ENCODE data around the gene CAMSAP1.

CAMSAP1 gene

DNA sequence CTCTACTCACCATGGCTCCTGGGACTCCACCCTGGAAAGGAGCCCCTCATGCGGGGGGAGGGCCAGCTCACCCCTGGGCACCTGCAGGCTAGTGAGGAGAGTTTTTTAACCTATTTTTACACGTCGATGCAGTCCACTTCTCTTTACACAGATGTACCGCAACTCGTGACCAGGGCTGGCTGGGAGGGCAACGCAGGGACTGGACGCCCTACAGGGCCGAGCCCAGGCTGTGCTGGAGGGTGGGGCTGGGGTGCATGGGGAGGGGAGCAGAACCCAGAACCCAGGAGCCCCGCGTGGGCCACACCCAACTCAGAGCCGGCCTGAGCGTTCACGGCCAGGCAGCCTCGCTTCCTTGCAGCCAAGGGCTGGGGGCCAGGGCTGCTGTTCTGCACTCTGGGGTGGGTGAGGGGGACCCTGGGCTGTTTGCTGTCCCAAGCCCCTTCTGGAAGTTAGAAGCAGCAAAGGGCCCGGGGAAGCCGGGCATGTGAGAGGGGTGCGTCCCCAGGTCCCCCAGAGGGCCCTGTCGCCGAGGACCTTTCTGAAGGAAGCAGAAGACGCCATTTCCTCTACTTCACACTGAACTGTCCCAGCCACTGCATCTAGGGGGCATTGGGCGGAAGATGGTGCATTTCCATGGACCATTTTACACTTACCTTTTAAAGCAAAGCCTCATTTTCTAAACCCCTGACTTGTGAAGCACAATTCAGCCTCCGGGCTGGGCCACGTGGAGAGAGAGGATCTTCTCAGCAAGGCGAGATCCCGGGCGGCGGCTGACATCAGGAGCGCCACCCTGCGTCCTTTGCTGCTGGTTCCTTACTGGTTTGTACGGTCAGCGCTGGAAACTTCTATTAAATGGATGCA, 114.8 kb downstream of the CAMSAP1 start:
- DNase-seq (ENCODE audit: low read depth): no peak

DNA sequence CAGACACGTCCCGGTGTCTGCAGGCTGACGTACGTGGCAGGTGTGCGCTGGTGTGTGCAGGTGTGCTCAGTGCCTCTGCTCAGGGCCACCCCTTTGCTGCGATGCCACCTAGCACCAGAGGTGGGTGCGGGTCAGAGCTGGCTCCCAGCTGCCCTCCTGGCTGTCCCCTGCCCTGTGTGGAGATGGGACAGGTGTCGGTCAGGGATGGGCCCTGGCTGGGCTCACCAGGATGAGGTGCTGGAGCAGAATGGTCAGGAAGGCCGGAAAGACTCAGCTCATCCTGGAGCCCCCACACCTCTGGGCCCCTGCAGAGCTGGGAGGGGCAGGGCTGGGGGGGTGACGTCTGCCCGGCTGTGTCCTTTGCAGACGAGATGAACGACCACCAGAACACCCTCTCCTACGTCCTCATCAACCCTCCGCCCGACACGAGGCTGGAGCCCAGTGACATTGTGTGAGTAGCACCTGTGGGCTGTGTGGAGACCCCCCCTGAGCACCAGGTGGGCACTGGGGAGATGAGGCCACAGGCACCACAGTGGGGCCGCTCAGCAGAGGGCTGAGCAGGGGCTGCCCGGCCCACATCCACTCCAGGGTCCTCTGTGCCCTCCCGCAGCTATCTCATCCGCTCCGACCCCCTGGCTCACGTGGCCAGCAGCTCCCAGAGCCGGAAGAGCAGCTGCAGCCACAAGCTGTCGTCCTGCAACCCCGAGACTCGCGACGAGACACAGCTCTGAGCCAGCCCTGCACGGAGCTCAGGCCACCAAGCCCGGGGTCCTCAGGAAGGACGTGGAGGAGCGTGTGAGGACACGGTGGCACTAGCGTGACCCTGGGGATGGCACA, 115.7 kb downstream of the CAMSAP1 start:
- DNase-seq (ENCODE audit: low read depth): no peak

DNA sequence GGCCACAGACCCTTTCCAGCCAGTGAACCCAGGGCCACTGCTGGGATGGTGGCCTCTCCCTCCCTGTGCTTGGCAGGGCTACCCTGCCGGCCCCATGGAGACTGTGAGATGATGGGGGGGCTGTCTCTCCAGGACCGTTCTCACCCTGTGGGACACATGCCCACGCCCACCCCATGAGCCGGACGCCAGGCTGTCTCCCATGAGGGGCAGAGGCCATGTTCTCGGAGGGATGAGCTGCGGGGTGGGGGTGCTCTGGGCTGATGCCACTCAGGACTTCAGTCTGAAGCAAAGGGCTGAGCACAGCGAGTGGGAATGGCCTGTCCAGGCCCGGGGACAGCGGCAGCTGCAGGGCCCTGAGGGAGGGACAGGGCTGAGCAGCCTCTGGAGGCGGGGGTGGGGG, 116.5 kb downstream of the CAMSAP1 start:
- DNase-seq (ENCODE audit: low read depth): no peak

DNA sequence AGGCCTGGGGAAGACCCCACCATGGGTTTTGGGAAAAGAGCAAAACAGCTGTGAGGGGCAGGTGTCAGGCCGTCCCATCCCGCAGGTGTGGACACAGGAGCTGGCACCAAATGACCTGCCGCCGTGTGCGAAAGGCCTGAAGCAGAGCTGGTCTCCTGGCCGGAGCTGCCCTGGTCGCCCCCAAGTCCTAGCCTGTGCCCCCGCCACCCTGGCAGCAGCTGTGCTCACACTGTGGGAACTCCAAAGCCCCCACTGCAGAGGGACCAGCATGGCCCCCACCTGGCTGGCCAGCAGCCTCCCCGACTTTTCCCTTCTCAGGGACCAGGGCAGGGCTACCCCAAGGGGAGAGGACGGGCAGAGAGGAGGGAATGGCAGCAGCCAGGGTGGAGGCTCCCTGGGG, 117.0 kb downstream of the CAMSAP1 start:
- DNase-seq (ENCODE audit: low read depth): no peak

DNA sequence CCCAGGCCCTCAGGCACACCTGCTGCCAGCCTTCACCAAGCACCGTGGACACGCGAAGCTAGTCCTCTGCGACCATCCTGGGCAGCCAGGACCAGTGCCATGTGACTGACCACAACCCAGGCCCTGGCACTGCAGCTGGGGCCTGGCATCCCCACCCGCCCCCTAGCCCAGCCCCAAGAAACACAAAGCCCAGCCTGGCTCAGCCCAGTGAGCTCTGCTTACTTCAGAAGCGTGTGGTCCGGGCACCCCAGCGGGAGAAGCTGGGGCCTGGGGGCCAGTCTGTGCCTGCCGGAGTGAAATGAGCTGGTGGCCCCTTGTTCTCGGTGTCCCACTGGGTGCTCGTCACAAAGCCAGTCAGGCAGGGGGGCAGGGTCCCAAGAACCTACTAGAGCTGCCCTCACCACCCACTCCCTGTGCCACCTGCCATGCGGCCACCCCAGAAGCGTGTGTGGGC, 117.5 kb downstream of the CAMSAP1 start:
- no peak for DNase-seq (ENCODE audit: low read depth)

DNA sequence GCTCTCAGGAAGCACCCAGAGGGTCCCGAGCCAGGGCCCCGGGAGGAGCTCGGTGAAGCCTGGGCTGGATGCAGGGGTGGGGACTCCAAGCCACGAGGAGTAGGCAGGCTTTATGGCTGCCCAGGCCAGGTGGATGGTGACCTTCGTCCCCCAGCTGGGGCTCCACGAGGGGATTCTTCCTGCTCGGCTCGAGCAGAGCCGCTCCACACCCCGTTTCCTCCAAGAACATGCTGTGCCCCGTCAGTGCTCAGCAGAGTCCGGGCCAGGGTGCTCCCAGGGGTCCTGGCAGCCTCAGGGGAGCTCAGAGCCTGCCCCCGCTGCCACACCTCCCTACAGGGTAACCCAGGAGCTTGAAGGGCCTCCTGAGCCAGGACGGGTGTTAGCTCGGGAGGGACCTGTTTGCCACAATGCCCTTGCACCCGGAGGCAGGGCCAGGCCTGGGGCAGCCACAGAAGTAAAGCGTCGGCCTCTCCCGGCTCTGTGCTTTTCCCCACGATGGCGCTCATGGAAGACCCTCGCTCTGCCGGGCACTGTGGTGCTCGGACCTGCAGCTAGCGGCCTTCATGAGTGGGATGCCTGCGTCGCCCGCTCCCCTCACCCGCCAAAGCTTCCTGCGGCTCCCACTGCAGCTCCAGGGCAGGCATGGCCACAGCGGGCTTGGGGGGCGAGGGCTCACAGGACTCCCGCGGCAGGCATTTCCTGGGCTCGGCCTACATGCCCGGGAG, 118.6 kb downstream of the CAMSAP1 start:
- no peak for DNase-seq (ENCODE audit: low read depth)

DNA sequence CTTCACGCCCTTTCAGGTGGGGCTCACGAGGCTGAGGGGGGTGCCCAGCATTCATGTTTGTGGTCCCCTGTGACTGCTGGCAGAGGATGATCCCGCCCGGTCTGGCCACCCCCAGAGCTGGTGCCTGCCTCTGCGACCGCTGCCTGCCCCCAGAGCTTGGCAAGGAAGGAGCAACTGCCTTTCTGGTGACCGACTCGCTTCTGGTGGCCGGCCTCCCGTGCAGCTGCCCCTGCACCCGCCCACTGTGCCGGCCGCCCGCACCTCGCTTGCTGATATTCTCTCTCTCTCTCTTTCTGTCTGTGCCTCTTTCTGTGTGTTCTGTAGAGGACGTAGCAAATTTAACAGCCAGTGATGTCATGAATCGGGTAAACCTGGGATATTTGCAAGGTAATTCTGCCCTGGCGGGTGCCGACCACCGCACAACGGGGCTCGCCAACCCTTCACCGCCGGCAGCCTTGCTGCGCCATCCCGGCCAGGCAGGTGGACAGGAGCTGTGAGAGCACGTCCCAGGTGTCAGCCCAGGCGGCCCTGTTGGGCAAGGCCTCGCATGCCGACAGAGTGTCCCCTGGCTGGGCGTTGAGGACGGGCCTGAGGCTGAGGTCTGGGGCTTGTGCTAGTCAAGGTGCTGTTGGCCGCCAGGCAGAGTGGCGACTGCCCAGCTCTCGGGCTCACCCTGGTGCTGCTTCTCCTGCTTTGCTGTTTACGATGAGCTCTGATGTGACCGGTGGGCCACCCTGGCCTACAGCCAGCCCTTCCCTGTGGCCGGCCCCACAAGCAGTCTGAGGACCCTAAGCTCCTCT, 119.4 kb downstream of the CAMSAP1 start:
- no peak for DNase-seq (ENCODE audit: low read depth)

DNA sequence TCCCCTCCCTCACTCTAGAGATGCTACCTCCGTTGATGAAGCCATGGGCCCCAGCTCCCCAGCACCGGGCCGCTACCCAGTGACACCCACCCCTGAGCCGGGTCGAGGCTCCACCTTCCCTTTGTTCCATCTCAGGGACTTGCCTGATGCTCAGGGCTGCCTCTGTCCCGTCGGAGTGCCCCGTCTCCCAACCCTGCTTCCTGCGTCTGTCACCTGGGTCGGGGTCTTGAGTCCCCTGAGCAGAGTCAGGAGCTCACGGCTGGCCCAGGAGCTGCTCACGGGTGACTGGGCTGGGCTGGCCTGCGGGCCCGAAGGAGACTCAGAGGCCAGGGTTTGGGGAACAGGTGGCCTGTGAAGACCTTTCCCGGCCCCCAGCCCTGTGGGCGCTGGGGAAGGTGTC, 120.0 kb downstream of the CAMSAP1 start:
- DNase-seq (ENCODE audit: low read depth): no peak

DNA sequence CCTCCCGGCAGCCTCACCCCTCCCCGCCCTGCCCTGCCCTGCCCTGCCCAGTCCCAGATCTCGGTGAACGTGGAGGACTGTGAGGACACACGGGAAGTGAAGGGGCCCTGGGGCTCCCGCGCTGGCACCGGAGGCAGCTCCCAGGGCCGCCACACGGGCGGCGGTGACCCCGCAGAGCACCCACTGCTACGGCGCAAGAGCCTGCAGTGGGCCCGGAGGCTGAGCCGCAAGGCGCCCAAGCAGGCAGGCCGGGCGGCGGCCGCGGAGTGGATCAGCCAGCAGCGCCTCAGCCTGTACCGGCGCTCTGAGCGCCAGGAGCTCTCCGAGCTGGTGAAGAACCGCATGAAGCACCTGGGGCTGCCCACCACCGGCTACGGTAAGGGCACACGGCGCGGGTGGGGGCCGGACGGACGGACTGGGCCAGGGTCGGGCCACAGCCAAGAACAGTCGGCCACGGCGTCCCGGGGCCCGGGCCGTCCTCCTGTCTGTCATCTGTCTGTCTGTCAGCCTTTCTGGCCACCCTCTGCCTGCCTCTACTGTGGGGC, 121.1 kb downstream of the CAMSAP1 start:
- DNase-seq (ENCODE audit: low read depth): no peak

DNA sequence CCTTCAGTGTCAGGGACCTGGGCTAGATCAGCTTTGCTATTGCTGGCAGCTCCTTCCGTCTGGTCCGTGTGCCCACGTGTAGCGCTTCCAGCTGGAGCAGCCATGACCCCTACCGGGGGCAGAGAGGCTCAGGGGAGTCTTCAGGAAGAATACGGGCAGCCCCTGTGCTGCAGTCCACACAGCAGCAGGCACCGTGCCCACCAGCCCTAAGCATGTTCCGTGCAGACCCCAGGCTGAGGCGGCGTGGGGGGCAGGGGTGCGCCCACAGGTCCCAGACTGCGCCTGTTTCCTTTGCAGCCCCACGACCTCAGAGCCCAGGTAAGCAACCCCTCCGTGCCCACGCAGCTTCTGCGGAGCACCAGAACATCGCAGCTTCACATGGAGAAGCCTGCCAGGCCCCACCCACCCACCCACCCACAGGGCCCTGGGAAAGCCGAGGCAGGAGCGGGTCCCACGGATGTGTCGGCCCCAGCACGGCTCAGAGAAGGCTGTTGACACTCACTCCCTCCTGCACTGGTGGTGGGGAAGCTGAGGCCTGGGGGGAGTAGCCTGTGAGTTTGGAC, 122.3 kb downstream of the CAMSAP1 start:
- DNase-seq (ENCODE audit: low read depth): no peak

DNA sequence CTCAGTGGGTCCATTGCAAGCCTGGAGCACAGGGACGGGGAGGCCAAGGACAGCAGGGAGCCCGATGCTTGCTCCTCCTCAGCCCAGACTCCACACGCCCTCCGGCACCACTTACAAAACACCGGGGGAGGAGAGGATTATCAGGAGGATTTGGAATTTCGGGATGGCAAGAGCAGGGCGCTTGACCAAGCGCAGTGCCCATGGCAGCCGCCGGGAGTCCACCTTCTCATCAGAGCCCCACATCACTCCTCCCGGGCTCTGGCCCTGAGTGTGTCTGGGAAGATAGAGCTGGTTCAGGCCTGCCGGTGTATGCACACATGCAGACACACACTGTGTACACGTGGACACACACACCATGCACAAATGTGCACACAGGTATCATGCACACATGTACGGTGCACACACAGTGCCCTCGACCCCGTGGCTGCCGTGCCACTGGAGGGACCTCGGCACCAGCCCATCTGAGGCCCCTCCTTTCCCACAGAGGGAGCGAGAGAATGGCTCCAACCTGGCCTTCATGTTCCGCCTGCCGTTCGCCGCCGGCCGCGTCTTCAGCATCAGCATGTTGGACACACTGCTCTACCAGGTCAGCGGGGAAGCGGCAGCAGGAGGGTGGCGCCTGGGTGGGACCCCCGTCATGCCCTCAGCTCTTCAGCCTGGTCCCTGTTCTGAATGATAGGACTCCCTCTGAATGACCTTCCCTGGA, 123.7 kb downstream of the CAMSAP1 start:
- no peak for DNase-seq (ENCODE audit: low read depth)

DNA sequence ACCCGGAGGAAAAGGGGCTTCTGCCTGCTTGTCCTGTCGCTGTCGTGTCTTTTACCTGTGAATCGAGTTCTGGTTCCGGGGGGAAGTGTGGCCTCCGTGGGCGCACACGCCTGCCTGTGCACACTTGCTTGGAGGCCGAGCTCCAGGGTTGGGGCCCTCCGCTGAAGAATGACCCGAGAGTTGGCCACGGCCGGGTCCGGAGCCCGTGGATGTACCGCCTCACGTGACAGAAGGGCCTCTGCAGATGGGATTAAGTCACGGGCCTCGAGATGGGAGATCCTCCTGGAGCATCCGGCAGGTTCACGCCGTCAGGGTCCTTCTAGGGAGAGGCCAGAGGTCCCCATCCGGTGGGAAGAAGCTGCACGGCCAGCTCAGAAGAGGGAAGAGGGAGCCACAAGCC, 124.4 kb downstream of the CAMSAP1 start:
- no peak for DNase-seq (ENCODE audit: low read depth)

DNA sequence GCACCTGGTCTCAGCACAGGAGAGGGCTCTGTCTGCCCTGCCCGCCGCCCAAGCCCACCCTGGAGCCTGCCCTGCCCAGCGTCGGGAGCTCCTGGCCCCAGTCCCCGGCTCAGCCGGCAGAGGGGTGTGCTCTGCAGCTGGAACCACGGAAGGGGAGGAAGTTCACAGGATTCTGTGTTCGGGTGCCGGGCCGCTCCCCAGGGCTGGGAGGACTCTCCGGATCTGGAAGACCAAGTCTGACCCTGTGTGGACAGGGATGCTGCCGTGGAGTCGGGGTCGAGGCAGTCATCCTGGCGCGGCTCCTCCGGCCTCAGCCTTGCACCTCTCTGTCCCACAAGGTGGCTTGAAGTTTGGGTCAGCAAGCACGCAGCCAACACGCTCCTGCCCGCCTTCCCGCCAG, 126.7 kb downstream of the CAMSAP1 start:
- DNase-seq (ENCODE audit: low read depth): no peak

DNA sequence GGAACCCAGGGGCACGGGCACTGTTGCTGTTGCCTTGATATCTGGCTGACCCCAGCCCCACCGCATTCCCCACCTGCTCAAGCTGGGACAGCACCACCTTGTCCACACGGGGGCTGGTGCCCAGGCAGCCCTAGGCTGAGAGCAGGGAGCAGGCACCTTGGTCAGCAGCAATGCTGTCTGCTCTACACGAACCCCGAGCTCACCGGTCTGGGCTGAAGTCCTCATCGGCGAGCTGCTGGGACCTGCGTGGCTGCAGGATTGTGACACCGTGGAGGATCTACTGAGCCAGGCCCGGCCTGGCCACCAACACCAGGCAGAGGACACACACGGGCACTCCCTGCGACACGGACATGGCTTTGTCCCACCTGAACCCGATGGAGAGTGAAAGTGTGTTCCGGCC, 127.3 kb downstream of the CAMSAP1 start:
- no peak for DNase-seq (ENCODE audit: low read depth)

DNA sequence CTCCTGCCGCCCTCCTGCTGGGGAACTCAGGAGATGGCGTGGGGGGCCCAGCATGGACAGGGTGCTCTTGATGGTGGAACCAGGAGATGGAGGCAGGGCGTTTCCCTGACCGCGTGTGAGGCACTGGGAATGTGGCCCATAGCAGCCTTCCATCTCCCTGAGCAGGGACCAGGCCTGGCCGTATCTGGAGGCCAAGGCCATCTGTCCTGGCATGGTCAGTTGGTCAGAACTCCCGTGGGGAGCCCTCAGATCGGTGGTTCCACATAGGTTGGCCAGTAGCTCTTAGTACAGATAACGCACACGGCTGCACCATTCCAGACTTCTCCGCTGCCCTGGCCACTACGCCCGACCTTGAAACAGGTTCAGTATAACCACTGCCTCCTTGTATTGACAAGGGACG, 127.8 kb downstream of the CAMSAP1 start:
- DNase-seq (ENCODE audit: low read depth): no peak

DNA sequence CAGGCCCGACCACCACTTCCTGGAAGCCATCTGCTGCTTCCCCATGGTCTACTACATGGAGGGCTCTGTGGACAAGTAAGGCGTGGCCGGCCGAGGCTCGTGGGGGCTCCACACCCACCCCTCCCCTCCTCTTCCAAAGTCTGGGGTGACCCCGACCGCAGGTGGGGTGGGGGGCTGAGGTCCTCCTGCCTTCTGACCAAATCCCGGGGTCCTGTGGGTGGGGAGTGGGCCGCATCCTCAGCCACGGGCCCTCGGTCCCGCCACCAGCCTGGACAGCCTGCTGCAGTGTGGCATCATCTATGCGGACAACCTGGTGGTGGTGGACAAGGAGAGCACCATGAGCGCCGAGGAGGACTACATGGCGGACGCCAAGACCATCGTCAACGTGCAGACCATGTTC, 128.9 kb downstream of the CAMSAP1 start:
- DNase-seq (ENCODE audit: low read depth): no peak

DNA sequence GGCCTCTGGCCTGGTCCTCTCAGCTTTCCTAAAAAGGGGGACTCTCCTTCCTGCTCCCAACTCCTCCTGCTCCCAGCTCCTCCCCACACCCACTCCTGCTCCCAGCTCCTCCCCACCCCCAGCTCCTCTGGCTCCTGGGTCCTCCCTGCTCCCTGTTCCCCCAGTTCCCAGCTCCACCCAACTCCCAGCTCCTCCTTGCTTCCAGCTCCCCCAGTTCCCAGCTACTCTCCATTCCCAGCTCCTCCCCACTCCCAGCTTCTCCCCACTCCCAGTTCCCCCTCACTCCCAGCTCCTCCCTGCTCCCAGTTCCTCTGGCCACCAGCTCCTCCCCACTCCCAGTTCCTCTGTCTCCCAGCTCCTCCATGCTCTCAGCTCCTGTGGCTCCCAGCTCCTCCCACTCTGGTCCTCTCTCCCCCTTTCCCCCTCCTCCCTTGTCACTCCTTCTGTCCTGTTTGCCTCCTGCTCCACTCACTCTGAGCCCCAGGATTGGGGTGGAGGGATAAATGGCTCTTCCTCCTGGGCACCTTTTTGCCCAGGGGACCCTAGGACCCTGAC, 129.6 kb downstream of the CAMSAP1 start:
- no peak for DNase-seq (ENCODE audit: low read depth)

DNA sequence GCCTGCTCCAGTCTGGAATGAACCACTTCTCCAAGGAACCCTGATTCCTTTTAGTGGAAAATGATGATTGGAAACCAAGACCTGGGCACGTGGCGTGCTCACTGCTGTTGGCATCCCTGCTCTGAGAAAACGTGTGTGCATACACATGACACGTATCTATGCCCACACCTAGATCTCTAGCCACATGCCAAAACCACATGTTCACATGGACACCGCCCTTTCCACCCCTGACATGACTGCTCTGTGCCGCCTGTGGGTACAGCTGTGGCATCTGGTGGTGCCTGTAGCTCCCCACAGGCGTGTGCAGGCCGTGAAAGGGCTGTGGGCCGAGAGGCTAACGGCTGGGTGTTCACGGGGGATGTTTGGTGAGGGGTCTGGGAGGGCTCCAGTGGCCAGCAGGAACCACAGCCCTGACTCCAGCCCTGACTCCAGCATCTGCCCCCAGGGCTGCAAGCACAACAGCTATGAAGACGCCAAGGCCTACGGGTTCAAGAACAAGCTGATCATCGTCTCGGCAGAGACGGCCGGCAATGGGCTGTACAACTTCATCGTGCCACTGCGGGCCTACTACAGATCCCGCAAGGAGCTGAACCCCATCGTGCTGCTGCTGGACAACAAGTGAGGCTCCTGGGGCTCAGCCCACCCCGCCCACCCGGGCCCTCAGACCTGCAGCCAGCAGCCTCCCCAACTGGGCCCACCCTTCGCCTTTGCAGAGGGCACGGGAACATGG, 130.3 kb downstream of the CAMSAP1 start:
- DNase-seq (ENCODE audit: low read depth): no peak

DNA sequence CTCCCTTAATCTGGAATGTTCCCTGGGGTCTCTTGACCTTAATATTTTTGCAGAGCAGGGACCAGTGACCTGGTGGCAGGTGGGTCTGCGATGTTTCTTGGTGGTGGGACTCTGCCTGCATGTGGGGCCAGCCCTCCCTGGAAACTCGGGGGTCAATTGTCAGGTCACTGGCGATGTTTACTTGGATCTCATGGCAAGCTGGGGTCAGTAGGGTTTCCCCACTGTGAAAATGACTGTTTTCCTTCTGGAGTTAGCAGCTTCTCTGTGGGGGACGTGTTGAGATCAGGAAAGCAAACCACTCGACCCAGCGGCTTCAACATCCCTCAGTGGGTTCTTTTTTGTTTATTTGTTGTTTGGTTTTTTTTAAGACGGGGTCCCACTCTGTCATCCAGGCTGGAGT, 131.4 kb downstream of the CAMSAP1 start:
- no peak for DNase-seq (ENCODE audit: low read depth)
